ENCODE data around the gene PIP4P1. TPM values are rescaled to one million over a fixed set of nuclear protein-coding genes. Genes with fewer than 3 reads are reported as not detected.
A peak's percentile ranks its signal among the peaks of the same experiment; 100 is the strongest.

Gene PIP4P1
- polyA plus RNA-seq, 3 donors = 19.4 to 106 (median 21.2) TPM

DNA sequence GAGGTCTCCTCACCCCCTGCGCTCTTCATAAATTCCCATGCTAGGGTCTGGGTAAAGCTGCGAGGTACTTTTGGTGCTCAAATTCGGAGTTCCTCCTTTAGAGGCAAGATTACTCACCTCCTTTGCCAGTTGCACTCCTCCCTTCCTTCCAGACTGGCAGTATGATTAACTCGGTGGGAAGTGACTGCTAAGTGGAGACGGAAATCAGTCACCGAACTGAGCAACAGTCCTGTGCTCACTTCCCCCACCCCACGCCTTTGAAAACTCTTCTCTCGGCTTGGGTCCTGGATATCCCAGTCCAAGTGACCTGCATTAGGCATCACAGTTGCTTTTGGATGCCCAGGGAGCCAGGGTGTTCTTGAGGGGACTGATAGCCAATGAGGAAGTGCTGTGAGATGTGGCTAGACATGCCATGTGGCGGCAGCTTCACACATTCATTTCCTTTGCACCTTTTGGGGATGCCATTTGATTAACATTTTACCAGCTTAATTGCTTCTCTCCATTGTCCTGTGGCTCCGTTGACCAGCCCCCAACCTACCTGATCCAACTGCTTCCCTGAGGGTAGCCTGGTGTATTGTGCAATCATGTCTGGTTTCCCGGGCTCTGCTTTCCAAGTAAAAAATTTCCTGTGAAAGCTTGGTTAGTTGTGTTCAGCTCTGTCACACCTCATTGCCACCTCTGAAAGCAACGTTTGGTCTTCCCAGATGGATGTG, 8.8 kb upstream of the PIP4P1 start:
- Histone ChIP-seq H2AFZ (ENCODE audit: insufficient read depth, low read depth, low read length, poor library complexity, severe bottlenecking) (peak overlapping the region; percentile 67), H3K9ac (ENCODE audit: insufficient read depth, low read length, poor library complexity, severe bottlenecking) (peak overlapping the region; percentile 100), H4K20me1 (ENCODE audit: insufficient read depth, low read length) (peaks cover 48% of the 10 kb centered on the region), H3K27ac (ENCODE audit: low read depth in 1 of 2, low read length in 2 of 2) (peak overlapping the region; percentile 97 to 100), H3K36me3 (replicated peaks in 1 of 2; ENCODE audit: control insufficient read depth in 1 of 2, insufficient read depth in 2 of 2, low read length in 2 of 2) (peaks cover 33 to 34% of the 10 kb centered on the region in 2 donors), H3K79me2 (ENCODE audit: insufficient read depth, low read length) (peaks cover 56% of the 10 kb centered on the region), H3K9me3 (replicated peaks in 1 of 2; ENCODE audit: control insufficient read depth in 1 of 2, insufficient read depth in 1 of 2, low read length in 2 of 2) (no peaks in the 10 kb centered on the region), H3K4me1 (ENCODE audit: control insufficient read depth in 1 of 2, insufficient read depth in 2 of 2, low read length in 2 of 2) (peaks cover 26 to 35% of the 10 kb centered on the region in 2 donors), H3K27me3 (ENCODE audit: control insufficient read depth in 2 of 2, insufficient read depth in 2 of 2, low read length in 2 of 2) (no peaks in the 10 kb centered on the region), H3K4me3 (replicated peaks in 1 of 3; ENCODE audit: low read depth in 2 of 3, low read length in 3 of 3) (peak overlapping the region; percentile 75 to 93 (median 87)), H3K4me2 (replicated peaks; ENCODE audit: extremely low read depth, low read length, poor library complexity, severe bottlenecking) (peak overlapping the region; percentile 87)
- Mint-ChIP-seq H3K9me3 (no peaks in the 10 kb centered on the region), H3K4me3 (peak overlapping the region; percentile 98 to 100), H3K27me3 (ENCODE audit: low read depth in 3 of 3) (peaks cover 0 to 3% (median 0%) of the 10 kb centered on the region in 3 donors), H3K36me3 (peaks cover 39 to 42% of the 10 kb centered on the region in 2 donors), H3K4me1 (peaks cover 34% of the 10 kb centered on the region), H3K27ac (peak overlapping the region; percentile 97 to 100 (median 99))
- intact Hi-C loops (cut with micrococcal nuclease) = loop anchor here (10.0 kb wide), 3 partner anchors 55 to 635 kb away; partner anchors contain the start of genes ANG (in 1 of the 2), RNASE4 (in 1 of the 2), TEP1 (in 1 of the 2) and TMEM253 (in 1 of the 2)
- 0% methylated on average over 1 of the region's 12 CpGs for WGBS (ENCODE audit: insufficient coverage)
- peak; percentile 95 to 98 (median 98) for DNase-seq
- TF ChIP-seq, protein P1, sequence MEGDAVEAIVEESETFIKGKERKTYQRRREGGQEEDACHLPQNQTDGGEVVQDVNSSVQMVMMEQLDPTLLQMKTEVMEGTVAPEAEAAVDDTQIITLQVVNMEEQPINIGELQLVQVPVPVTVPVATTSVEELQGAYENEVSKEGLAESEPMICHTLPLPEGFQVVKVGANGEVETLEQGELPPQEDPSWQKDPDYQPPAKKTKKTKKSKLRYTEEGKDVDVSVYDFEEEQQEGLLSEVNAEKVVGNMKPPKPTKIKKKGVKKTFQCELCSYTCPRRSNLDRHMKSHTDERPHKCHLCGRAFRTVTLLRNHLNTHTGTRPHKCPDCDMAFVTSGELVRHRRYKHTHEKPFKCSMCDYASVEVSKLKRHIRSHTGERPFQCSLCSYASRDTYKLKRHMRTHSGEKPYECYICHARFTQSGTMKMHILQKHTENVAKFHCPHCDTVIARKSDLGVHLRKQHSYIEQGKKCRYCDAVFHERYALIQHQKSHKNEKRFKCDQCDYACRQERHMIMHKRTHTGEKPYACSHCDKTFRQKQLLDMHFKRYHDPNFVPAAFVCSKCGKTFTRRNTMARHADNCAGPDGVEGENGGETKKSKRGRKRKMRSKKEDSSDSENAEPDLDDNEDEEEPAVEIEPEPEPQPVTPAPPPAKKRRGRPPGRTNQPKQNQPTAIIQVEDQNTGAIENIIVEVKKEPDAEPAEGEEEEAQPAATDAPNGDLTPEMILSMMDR (IDR thresholded peaks at IDR 0.05) = no peak

DNA sequence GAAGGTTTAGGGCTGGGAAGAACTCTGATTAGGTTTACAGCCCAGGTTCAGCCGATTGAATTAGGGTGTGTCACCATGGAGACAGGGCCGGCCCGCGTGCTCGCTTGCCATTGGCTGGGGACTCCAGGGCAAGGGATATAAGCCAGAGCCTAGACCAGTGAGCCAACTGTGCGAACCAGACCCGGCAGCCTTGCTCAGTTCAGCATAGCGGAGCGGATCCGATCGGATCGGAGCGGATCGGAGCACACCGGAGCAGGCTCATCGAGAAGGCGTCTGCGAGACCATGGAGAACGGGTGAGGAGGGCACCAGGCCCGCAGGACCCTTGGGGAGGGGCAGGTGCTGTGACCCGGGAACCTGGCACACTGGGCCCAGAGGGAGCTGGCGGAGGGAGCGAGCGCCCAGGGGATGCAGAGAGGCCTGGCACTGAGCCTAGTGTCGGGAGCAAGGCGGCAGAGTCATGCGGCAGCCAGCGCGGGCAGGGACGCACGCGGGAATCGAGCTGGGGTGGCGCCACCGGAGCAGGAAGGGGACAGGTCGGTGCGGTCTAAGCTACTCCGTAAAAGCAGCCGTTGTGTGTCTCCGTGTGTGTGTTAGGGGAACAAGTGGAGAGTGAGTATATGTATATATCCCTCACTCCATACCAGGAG, 8.1 kb upstream of the PIP4P1 start, which contains the start of gene PNP:
TSS of gene PNP (plus strand) at position 165 of the 648 bp plus-strand sequence. CDS start at position 284, 119 bp downstream.
- Mint-ChIP-seq H3K4me3 (peak within 1 kb of the TSS; percentile 98 to 100), H3K27ac (peak within 1 kb of the TSS; percentile 97 to 100 (median 99)), H3K27me3 (ENCODE audit: low read depth in 3 of 3) (peaks cover 0 to 3% (median 1%) of the 10 kb centered on the region in 3 donors), H3K9me3 (no peaks in the 10 kb centered on the region), H3K36me3 (peaks cover 32 to 35% of the 10 kb centered on the region in 2 donors), H3K4me1 (peaks cover 34% of the 10 kb centered on the region)
- Histone ChIP-seq H3K36me3 (replicated peaks in 1 of 2; ENCODE audit: control insufficient read depth in 1 of 2, insufficient read depth in 2 of 2, low read length in 2 of 2) (peaks cover 26 to 27% of the 10 kb centered on the region in 2 donors), H3K79me2 (ENCODE audit: insufficient read depth, low read length) (peaks cover 49% of the 10 kb centered on the region), H3K27ac (ENCODE audit: low read depth in 1 of 2, low read length in 2 of 2) (peak within 1 kb of the TSS; percentile 97 to 100), H2AFZ (ENCODE audit: insufficient read depth, low read depth, low read length, poor library complexity, severe bottlenecking) (peak within 1 kb of the TSS; percentile 67), H3K9ac (ENCODE audit: insufficient read depth, low read length, poor library complexity, severe bottlenecking) (peak within 1 kb of the TSS; percentile 100), H3K4me1 (ENCODE audit: control insufficient read depth in 1 of 2, insufficient read depth in 2 of 2, low read length in 2 of 2) (peaks cover 26 to 35% of the 10 kb centered on the region in 2 donors), H3K27me3 (ENCODE audit: control insufficient read depth in 2 of 2, insufficient read depth in 2 of 2, low read length in 2 of 2) (no peaks in the 10 kb centered on the region), H3K4me2 (replicated peaks; ENCODE audit: extremely low read depth, low read length, poor library complexity, severe bottlenecking) (peak within 1 kb of the TSS; percentile 87), H3K9me3 (replicated peaks in 1 of 2; ENCODE audit: control insufficient read depth in 1 of 2, insufficient read depth in 1 of 2, low read length in 2 of 2) (no peaks in the 10 kb centered on the region), H3K4me3 (replicated peaks in 1 of 3; ENCODE audit: low read depth in 2 of 3, low read length in 3 of 3) (peak within 1 kb of the TSS; percentile 75 to 93 (median 87)), H4K20me1 (ENCODE audit: insufficient read depth, low read length) (peaks cover 42% of the 10 kb centered on the region)
- intact Hi-C loops (cut with micrococcal nuclease) = loop anchor here (10.0 kb wide), 2 partner anchors 55 to 635 kb away; partner anchors contain the start of genes TEP1 (in 1 of the 2) and TMEM253 (in 1 of the 2)
- TF ChIP-seq, protein P1 (IDR thresholded peaks at IDR 0.05) = no peak
- under 1% methylated on average over 33 of the region's 40 CpGs for WGBS (ENCODE audit: insufficient coverage)
- DNase-seq = peak; percentile 90 to 95 (median 93)
